IPS-18a (cell line): ENCODE data around the gene CKS2.
"Not testable (repeated sequence)": the region's sequence is repeated elsewhere in the genome, so short reads cannot be mapped to it uniquely, and the experiment has no call there.

Experiments used
- H3K27ac ChIP-seq: one replicate; pipeline ENCODE4 v1.5.1; 2013; ENCODE audit warnings: low read length
- H3K27me3 ChIP-seq: one replicate; pipeline ENCODE4 v1.6.1; 2013; ENCODE audit warnings: mild to moderate bottlenecking, low read length; ENCODE audit not compliant: control insufficient read depth, insufficient read depth
- H3K36me3 ChIP-seq: one replicate; pipeline ENCODE4 v1.6.1; 2013; ENCODE audit warnings: low read depth, low read length; ENCODE audit not compliant: control insufficient read depth
- H3K4me1 ChIP-seq: one replicate; pipeline ENCODE4 v1.6.1; 2013; ENCODE audit warnings: low read depth, low read length; ENCODE audit not compliant: control insufficient read depth
- H3K4me3 ChIP-seq: one replicate; pipeline ENCODE4 v1.5.1; 2013; ENCODE audit warnings: low read length
- H3K9ac ChIP-seq: one replicate; pipeline ENCODE4 v1.6.1; 2013; ENCODE audit warnings: mild to moderate bottlenecking, low read length, moderate library complexity
- H3K9me3 ChIP-seq: one replicate; pipeline ENCODE4 v1.6.1; 2013; ENCODE audit warnings: low read depth, low read length; ENCODE audit not compliant: control insufficient read depth

Gene CKS2

GRCh38 chr9:89310475-89311345 is at the start of gene CKS2:
TSS of gene CKS2 (plus strand) at chr9:89311195. CDS start at chr9:89311293, 98 bp downstream.
- H3K4me3 ChIP-seq, result peak within 1 kb of the TSS; percentile 100
- peaks cover 26% of the 10 kb centered on the region for H3K4me1 ChIP-seq
- H3K9me3 ChIP-seq, result no peaks in the 10 kb centered on the region
- peak within 1 kb of the TSS; percentile 99 for H3K9ac ChIP-seq
- peak within 1 kb of the TSS; percentile 96 for H3K27ac ChIP-seq
- peaks cover 15% of the 10 kb centered on the region for H3K36me3 ChIP-seq
- H3K27me3 ChIP-seq, result no peaks in the 10 kb centered on the region

DNA sequence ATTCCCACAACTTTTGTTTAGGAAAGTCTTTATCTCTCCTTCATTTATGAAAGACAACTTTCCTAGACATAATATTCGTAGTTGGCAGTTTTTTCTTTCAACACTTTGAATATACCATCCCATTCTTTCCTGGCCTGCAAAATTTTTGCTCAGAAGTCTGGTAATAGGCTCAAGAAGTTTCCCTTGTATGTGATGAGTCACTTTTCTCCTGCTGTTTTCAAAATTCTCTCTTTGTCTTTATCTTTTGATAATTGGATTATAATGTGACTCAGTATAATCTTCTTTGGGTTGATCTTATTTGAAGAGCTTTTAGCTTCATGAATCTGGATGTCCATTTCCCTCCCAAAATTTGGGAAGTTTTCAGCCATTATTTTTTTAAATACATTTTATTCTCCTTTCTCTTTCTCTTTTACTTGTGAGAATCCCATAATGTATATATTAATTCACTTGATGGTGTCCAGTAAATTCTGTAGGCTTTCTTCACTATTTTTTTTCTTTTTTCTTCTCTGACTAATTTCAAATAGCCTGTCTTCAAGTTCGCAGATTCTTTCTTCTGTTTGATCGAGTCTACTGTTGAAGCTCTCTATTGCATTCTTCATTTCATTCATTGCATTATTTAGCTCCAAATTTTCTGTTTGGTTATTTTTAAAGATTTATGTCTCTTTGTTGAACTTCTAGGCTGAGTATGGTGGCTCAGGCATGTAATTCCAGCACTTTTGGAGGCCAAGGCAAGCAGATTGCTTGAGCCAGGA is 37.3 kb upstream of the CKS2 start:
- Histone ChIP-seq H3K4me1 (no peaks in the 10 kb centered on the region), H3K36me3 (no peaks in the 10 kb centered on the region), H3K9ac (no peak overlapping the region), H3K27me3 (no peaks in the 10 kb centered on the region), H3K9me3 (peaks cover 20% of the 10 kb centered on the region), H3K4me3 (no peak overlapping the region), H3K27ac (no peak overlapping the region)

DNA sequence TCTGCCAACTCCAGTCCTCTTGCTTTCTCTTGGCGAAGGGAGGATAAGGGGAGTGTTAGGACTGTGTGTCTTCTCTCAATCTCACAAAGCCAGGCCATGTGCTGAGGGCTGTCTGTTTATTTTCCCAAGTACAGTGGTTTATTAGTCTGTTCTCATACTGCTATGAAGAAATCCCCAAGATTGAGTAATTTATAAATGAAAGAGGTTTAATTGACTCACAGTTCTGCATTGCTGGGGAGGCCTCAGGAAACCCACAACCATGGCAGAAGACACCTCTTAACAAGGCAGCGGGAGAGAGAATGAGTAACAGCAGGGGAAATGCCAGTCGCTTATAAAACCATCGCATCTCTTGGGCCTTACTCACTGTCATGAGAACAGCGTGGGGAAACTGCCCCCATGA is 36.2 kb upstream of the CKS2 start:
- H3K27me3 ChIP-seq, result no peaks in the 10 kb centered on the region
- no peak overlapping the region for H3K4me3 ChIP-seq
- H3K9me3 ChIP-seq, result peaks cover 20% of the 10 kb centered on the region
- no peaks in the 10 kb centered on the region for H3K4me1 ChIP-seq
- no peak overlapping the region for H3K9ac ChIP-seq
- H3K27ac ChIP-seq, result no peak overlapping the region
- H3K36me3 ChIP-seq, result no peaks in the 10 kb centered on the region

GRCh38 chr9:89276040-89276439 is 35.0 kb upstream of the CKS2 start:
- H3K9me3 ChIP-seq, result peaks cover 20% of the 10 kb centered on the region
- H3K4me3 ChIP-seq, result not testable (repeated sequence)

DNA sequence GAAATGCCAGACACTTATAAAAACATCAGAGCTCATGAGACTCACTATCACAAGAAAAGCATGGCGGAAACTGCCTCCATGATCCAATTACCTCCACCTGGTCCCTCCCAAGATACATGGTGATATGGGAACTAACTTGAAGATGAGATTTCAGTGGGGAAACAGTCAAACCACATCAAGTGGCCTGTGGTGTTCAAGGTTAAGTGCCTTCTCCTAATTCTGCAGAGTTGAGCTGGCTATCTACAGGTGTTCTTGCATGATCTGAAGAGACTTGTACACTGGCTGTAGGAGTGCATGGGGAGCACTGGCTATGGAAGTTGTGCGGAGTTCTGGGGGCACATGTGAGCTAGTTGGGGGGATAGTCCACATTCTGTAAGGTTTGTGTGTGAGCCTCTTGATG is 34.0 kb upstream of the CKS2 start:
- Histone ChIP-seq H3K4me1 (no peaks in the 10 kb centered on the region), H3K9me3 (peaks cover 20% of the 10 kb centered on the region), H3K27me3 (no peaks in the 10 kb centered on the region), H3K36me3 (no peaks in the 10 kb centered on the region), H3K4me3 (no peak overlapping the region), H3K27ac (no peak overlapping the region), H3K9ac (no peak overlapping the region)

More at GRCh38 chr9:89276040-89276439, 35.0 kb upstream of the CKS2 start:
- not testable (repeated sequence) for H3K36me3 ChIP-seq, H3K27ac ChIP-seq, H3K9ac ChIP-seq, H3K27me3 ChIP-seq, H3K4me1 ChIP-seq

- H3K9me3 ChIP-seq, result peaks cover 20% of the 10 kb centered on the region
- H3K27ac ChIP-seq, result no peak overlapping the region
- H3K9ac ChIP-seq, result no peak overlapping the region
- no peaks in the 10 kb centered on the region for H3K36me3 ChIP-seq
- H3K27me3 ChIP-seq, result no peaks in the 10 kb centered on the region
- H3K4me1 ChIP-seq, result no peaks in the 10 kb centered on the region
- H3K4me3 ChIP-seq, result no peak overlapping the region
Observed at GRCh38 chr9:89277454-89277853, 33.5 kb upstream of the CKS2 start.

DNA sequence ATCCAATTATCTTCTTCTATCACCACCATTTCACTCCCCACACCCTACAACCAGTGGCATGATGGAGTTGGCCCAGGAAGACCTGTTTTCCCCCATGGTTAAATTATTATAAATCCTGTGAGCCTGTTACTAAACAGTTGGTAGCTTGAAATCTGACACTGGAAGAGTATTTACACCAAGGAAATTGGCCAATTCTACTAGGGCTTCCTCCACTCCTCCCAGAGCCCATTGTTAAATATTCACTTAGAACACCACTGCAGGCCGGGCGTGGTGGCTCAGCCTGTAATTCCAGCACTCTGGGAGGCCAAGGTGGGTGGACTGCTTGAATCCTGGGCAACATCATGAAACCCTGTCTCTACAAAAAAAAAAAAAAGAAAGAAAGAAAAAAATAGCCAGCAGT is 32.4 kb upstream of the CKS2 start:
- H3K9ac ChIP-seq, result no peak overlapping the region

GRCh38 chr9:89278997-89279739 is 31.8 kb upstream of the CKS2 start:
- Histone ChIP-seq H3K4me1 (no peaks in the 10 kb centered on the region), H3K36me3 (no peaks in the 10 kb centered on the region), H3K4me3 (no peak overlapping the region), H3K9ac (no peak overlapping the region), H3K9me3 (peaks cover 6% of the 10 kb centered on the region), H3K27me3 (no peaks in the 10 kb centered on the region), H3K27ac (no peak overlapping the region)

More for the DNA sequence above, 32.4 kb upstream of the CKS2 start:
- Histone ChIP-seq H3K9me3 (peaks cover 11% of the 10 kb centered on the region), H3K27me3 (no peaks in the 10 kb centered on the region), H3K36me3 (no peaks in the 10 kb centered on the region), H3K4me3 (no peak overlapping the region), H3K4me1 (no peaks in the 10 kb centered on the region), H3K27ac (no peak overlapping the region)

DNA sequence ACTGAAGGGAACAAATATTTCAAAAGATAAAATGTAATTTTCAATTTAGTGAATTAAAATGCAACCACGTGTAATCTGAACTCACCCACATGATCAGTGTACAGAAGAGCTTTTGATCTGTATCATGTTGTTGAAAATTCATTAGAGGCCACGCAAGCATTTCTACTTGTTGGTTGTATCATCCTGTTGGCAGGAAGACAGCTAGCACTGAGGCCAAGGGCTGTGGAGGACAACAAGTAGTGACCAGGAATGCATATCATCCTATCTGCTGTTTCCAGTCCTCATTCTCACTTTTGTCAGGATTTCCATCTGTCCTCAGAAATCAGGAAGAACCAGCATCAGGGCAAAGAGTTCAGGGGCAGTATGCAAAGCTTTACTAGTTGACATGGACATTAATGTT is 29.9 kb upstream of the CKS2 start:
- Histone ChIP-seq H3K4me3 (no peak overlapping the region), H3K36me3 (no peaks in the 10 kb centered on the region), H3K4me1 (no peaks in the 10 kb centered on the region), H3K9me3 (no peaks in the 10 kb centered on the region), H3K9ac (no peak overlapping the region), H3K27ac (no peak overlapping the region), H3K27me3 (no peaks in the 10 kb centered on the region)

DNA sequence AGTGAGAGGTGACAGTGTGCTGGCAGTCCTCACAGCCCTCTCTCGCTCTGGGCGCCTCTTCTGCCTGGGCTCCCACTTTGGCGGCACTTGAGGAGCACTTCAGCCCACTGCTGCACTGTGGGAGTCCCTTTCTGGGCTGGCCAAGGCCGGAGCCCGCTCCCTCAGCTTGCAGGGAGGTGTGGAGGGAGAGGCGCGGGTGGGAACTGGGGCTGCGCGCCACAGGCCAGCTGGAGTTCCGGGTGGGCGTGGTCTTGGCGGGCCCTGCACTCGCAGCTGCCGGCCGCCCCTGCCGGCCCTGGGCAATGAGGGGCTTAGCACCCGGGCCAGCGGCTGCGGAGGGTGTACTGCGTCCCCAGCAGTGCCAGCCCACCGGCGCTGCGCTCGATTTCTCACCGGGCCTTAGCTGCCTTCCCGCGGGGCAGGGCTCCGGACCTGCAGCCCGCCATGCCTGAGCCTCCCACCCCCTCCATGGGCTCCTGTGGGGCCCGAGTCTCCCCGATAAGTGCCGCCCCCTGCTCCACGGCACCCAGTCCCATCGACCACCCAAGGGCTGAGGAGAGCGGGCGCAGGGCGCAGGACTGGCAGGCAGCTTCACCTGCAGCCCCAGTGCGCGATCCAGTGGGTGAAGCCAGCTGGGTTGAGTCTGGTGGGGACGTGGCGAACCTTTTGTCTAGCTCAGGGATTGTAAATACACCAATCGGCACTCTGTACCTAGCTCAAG is 28.6 kb upstream of the CKS2 start:
- H3K27me3 ChIP-seq, H3K36me3 ChIP-seq, H3K9ac ChIP-seq, H3K4me3 ChIP-seq, H3K27ac ChIP-seq, H3K9me3 ChIP-seq, H3K4me1 ChIP-seq: not testable (repeated sequence)

DNA sequence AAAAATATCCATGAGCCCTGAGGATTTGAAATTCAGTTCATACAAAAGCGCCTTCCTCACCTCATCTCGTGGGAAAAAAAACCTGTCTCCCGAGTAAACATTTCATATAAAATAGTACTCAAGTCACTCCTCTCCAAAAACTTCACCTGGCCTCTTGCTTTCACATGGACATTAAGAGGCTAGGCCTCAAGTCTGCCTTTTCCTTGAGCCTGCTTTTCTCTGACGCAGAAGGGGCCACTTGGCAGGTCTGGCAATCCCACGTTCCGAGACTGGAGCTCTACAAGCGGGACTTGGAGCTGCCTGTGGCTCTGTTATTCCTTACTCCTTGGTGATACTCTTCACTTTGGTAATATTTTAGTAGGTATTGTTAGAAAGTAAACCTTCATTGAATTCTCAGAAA is 26.9 kb upstream of the CKS2 start:
- no peak overlapping the region for H3K9ac ChIP-seq

More for the DNA sequence above, 26.9 kb upstream of the CKS2 start:
- Histone ChIP-seq H3K9me3 (no peaks in the 10 kb centered on the region), H3K27ac (no peak overlapping the region), H3K4me3 (no peak overlapping the region), H3K4me1 (no peaks in the 10 kb centered on the region), H3K27me3 (no peaks in the 10 kb centered on the region), H3K36me3 (no peaks in the 10 kb centered on the region)
